MCF 10A (cell line): Measurements from ENCODE around the gene TTLL1. TPM values are rescaled to one million over a fixed set of nuclear protein-coding genes. Genes with fewer than 3 reads are reported as not detected.

Experiments
- BruUV-seq: library from RNA; stranded (reverse); fragments of 400-500 nt; replicated peaks from 2 replicates; lab custom pipeline; 2021; lab: Mats Ljungman, UMichigan
- CTCF ChIA-PET: fragments of 300-600 bp; sonication (Branson Sonifier 250); formaldehyde crosslinking; extraction: SDS; loops from one replicate; lab custom pipeline; 2021; ENCODE audit warnings: antibody characterized with exemption, inconsistent platforms; lab: Yijun Ruan, JAX
- POLR2A ChIA-PET: fragments of 300-600, 350-650 bp; sonication (Branson Sonifier 250); formaldehyde crosslinking; extraction: SDS; loops from one replicate; lab custom pipeline; 2020; ENCODE audit warnings: antibody characterized with exemption, inconsistent platforms; lab: Yijun Ruan, JAX
- DNase-seq: peaks from one replicate; pipeline ENCODE4 v3.0.0-alpha.2; 2018; ENCODE audit not compliant: unreplicated experiment
- H3K27ac Mint-ChIP-seq: one replicate; pipeline ENCODE4 v1.8.0; 2022; ENCODE audit warnings: mild to moderate bottlenecking, low read depth, mixed read lengths; ENCODE audit not compliant: unreplicated experiment
- H3K27me3 Mint-ChIP-seq: one replicate; pipeline ENCODE4 v1.8.0; 2022; ENCODE audit warnings: mixed read lengths; ENCODE audit not compliant: insufficient read depth, unreplicated experiment
- H3K36me3 Mint-ChIP-seq: one replicate; pipeline ENCODE4 v1.8.0; 2022; ENCODE audit warnings: mild to moderate bottlenecking, moderate library complexity, mixed read lengths; ENCODE audit not compliant: insufficient read depth, unreplicated experiment
- H3K4me1 Mint-ChIP-seq: one replicate; pipeline ENCODE4 v1.8.0; 2022; ENCODE audit warnings: mixed read lengths; ENCODE audit not compliant: insufficient read depth, unreplicated experiment
- H3K4me3 Mint-ChIP-seq: one replicate; pipeline ENCODE4 v1.8.0; 2022; ENCODE audit warnings: mild to moderate bottlenecking, moderate library complexity, mixed read lengths; ENCODE audit not compliant: unreplicated experiment
- H3K9me3 Mint-ChIP-seq: one replicate; pipeline ENCODE4 v1.8.0; 2022; ENCODE audit warnings: mixed read lengths; ENCODE audit not compliant: unreplicated experiment
- CTCF ChIP-seq: fragments of 200-600 bp; IDR thresholded peaks from one replicate; pipeline ENCODE4 v1.8.0; 2022; ENCODE audit warnings: antibody characterized with exemption, mild to moderate bottlenecking; ENCODE audit not compliant: unreplicated experiment
- intact Hi-C: fragments of 100-400 bp; cut with micrococcal nuclease; formaldehyde crosslinking; loops from 2 replicates; pipeline ENCODE4 v1.14.1; 2022
- total RNA-seq: library from RNA; stranded (reverse); gene quantifications from 2 replicates; pipeline ENCODE4 v1.2.3, GENCODE V29; 2022

Gene TTLL1
- total RNA-seq, 1 experiment from 2014 or later = 3.3 TPM

DNA sequence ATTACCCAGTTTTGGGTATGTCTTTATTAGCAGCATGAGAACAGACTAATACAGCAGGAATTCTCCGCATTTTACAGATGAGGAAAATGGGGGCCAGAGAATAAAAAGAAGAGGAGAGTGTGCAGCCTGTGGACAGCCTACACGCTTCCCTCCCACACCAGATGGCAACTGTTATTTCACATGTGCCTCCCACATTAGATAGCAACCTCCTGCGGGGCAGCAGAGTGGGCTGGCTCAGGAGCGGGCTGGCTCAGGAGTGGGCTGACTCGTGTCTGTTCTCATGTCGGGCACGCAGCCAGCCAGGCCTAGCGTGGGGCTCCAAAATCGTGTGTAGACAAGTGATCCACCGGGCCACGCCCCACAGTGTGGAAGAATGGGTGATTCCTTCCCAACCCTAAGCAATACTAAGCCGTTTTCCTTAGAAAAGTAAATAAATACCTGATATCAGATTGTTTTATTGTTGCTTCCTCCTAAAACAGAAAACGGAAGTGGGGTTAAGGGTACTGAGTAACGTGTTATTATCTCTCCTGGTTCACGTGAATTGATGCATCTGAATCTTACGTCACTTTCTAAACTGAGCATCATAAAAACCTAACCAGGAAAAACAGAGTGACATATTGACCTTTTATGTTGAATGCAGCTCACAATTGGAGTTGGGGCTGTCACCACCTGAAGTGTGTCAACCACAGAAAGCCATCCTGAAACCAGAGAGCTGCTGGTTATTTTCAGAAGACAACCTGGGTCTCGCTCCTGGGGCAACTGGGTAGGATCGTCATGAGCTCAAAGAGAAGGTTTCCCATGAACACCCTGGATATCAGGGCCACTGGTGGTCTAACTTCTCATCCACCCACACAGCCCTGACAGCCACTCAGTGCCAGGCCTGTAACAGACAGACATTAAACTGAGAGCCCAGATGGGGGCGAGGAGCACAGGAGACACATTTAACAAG, 3.3 kb downstream of the TTLL1 start:
- no peak for DNase-seq
- POLR2A ChIA-PET = interaction anchor here (1.0 kb wide), 1 partner anchor 20 kb away, joined by 3 read pairs; no protein-coding TSS in a partner anchor
- Mint-ChIP-seq H3K27ac (no peak overlapping the region), H3K9me3 (no peaks in the 10 kb centered on the region), H3K4me3 (no peak overlapping the region), H3K36me3 (no peaks in the 10 kb centered on the region), H3K27me3 (no peaks in the 10 kb centered on the region), H3K4me1 (no peaks in the 10 kb centered on the region)
- TF ChIP-seq CTCF = no peak
- intact Hi-C loops = no loop called here
- CTCF ChIA-PET = interaction anchor here (0.7 to 0.8 kb wide), 4 partner anchors 25 to 373 kb away, joined by 3 read pairs; no protein-coding TSS in a partner anchor
- BruUV-seq = no TSS peak

- ChIA-PET CTCF (interaction anchor here (0.7 to 1.2 kb wide), 2 partner anchors 215 to 845 kb away, joined by 3 to 4 read pairs; no protein-coding TSS in a partner anchor), POLR2A (interaction anchor here (0.7 to 2.7 kb wide), 5 partner anchors 8 to 164 kb away, joined by 3 to 21 read pairs (median 5); partner anchors contain the start of gene PACSIN2)
- Mint-ChIP-seq H3K36me3 (peaks cover 4% of the 10 kb centered on the region), H3K27me3 (no peaks in the 10 kb centered on the region), H3K27ac (no peak overlapping the region), H3K9me3 (no peaks in the 10 kb centered on the region), H3K4me1 (peaks cover 7% of the 10 kb centered on the region), H3K4me3 (no peak overlapping the region)
- no peak for TF ChIP-seq CTCF
- intact Hi-C loops = no loop called here
- peak; percentile 52 for DNase-seq
- BruUV-seq = no TSS peak
Observed at GRCh38 chr22:43081968-43082367, 7.2 kb downstream of the TTLL1 start.

- DNase-seq = peak; percentile 65
- ChIA-PET POLR2A (interaction anchor here (0.6 to 2.7 kb wide), 7 partner anchors 8 to 747 kb away, joined by 3 to 21 read pairs (median 5); partner anchors contain the start of gene PACSIN2), CTCF (no interaction called here)
- no peak for TF ChIP-seq CTCF
- Mint-ChIP-seq H3K4me3 (peak overlapping the region; percentile 12), H3K27me3 (no peaks in the 10 kb centered on the region), H3K4me1 (peaks cover 7% of the 10 kb centered on the region), H3K27ac (peak overlapping the region; percentile 9), H3K36me3 (peaks cover 4% of the 10 kb centered on the region), H3K9me3 (no peaks in the 10 kb centered on the region)
- BruUV-seq = no TSS peak
- intact Hi-C loops = no loop called here
Observed at GRCh38 chr22:43080616-43081015, 8.6 kb downstream of the TTLL1 start.

DNA sequence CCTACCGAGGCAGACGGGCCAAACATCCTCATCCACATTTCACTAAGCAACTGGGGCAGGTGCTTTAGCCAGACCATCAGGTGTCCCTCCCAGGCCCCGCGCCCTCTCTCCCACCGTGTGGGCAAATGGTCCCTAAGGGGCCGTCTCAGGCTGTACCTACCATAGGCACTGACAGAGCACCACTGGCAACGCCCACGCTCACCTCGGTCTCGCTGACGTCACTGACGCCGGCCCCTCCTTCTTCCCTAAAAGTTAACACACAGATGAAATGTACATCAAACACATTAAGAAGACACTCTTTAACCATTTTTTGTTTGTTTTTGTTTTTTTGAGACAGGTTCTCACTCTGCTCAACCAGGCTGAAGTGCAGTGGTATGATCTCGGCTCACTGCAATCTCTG, 9.4 kb downstream of the TTLL1 start:
- Mint-ChIP-seq H3K4me3 (no peak overlapping the region), H3K9me3 (no peaks in the 10 kb centered on the region), H3K36me3 (peaks cover 4% of the 10 kb centered on the region), H3K4me1 (peaks cover 7% of the 10 kb centered on the region), H3K27me3 (no peaks in the 10 kb centered on the region), H3K27ac (no peak overlapping the region)
- ChIA-PET POLR2A (interaction anchor here (1.7 to 2.7 kb wide), 2 partner anchors 9 to 64 kb away, joined by 5 to 21 read pairs; partner anchors contain the start of gene PACSIN2), CTCF (no interaction called here)
- DNase-seq = no peak
- intact Hi-C loops = no loop called here
- no TSS peak for BruUV-seq
- no peak for TF ChIP-seq CTCF
